SK-N-SH treated with all-trans-retinoic acid at 6 μM for 48 hours (cell line): Measurements from ENCODE around the gene THAP12.

Source experiments
- ATAC-seq: fragments of 200-7000 bp; cut with Tn5 transposase; 3 replicates; pipeline ENCODE4 v1.9.1; 2020; ENCODE audit warnings: mild to moderate bottlenecking, moderate library complexity
- ARNTL ChIP-seq: fragments of 450-650 bp; formaldehyde crosslinking; IDR thresholded peaks from 2 replicates; pipeline ENCODE4 v1.5.0; 2020; ENCODE audit warnings: low read depth, mild to moderate bottlenecking, moderate library complexity, borderline replicate concordance
- CSDC2 ChIP-seq: fragments of 250-450 bp; sonication (Bioruptor Pico); IDR thresholded peaks from 2 replicates; pipeline ENCODE4 v1.5.0; 2020; ENCODE audit warnings: mild to moderate bottlenecking, moderate library complexity
- ESRRG ChIP-seq: fragments of 250-450 bp; sonication (Bioruptor Pico); IDR thresholded peaks from 2 replicates; pipeline ENCODE4 v1.6.1; 2021; ENCODE audit warnings: mild to moderate bottlenecking
- ISL1 ChIP-seq: fragments of 250-450 bp; sonication (Bioruptor Pico); IDR thresholded peaks from 2 replicates; pipeline ENCODE4 v2.1.2; 2022; ENCODE audit warnings: mild to moderate bottlenecking, moderate library complexity
- OSR1 ChIP-seq: fragments of 250-450 bp; sonication (Bioruptor Pico); IDR thresholded peaks from 2 replicates; pipeline ENCODE4 v1.8.0; 2022; ENCODE audit warnings: moderate library complexity, mild to moderate bottlenecking, inconsistent platforms
- PPARA ChIP-seq: fragments of 250-450 bp; sonication (Bioruptor Pico); IDR thresholded peaks from 2 replicates; pipeline ENCODE4 v1.5.0; 2020; ENCODE audit warnings: mild to moderate bottlenecking, borderline replicate concordance
- RARB ChIP-seq: fragments of 250-450 bp; sonication (Bioruptor Pico); IDR thresholded peaks from 2 replicates; pipeline ENCODE4 v1.8.0; 2021; ENCODE audit warnings: mild to moderate bottlenecking, moderate library complexity
- SNAI2 ChIP-seq: fragments of 250-450 bp; sonication (Bioruptor Pico); IDR thresholded peaks from 2 replicates; pipeline ENCODE4 v1.5.0; 2020; ENCODE audit warnings: mild to moderate bottlenecking, moderate library complexity
- TCF4 ChIP-seq: fragments of 250-450 bp; sonication (Bioruptor Pico); IDR thresholded peaks from 2 replicates; pipeline ENCODE4 v1.8.0; 2021; ENCODE audit warnings: mild to moderate bottlenecking, moderate library complexity, borderline replicate concordance
- TOX ChIP-seq: fragments of 250-450 bp; sonication (Bioruptor Pico); IDR thresholded peaks from 2 replicates; pipeline ENCODE4 v1.8.0; 2021; ENCODE audit warnings: mild to moderate bottlenecking, moderate library complexity, borderline replicate concordance
- ZC3H10 ChIP-seq: fragments of 250-450 bp; sonication (Bioruptor Pico); IDR thresholded peaks from 2 replicates; pipeline ENCODE4 v1.5.1; 2021; ENCODE audit warnings: mild to moderate bottlenecking, moderate library complexity
- ZFP3 ChIP-seq: fragments of 250-450 bp; sonication (Bioruptor Pico); IDR thresholded peaks from 2 replicates; pipeline ENCODE4 v1.5.0; 2020; ENCODE audit warnings: mild to moderate bottlenecking, moderate library complexity
- ZFP30 ChIP-seq: fragments of 450-650 bp; formaldehyde crosslinking; IDR thresholded peaks from 2 replicates; pipeline ENCODE4 v1.5.0; 2022; ENCODE audit warnings: mild to moderate bottlenecking, moderate library complexity
- ZNF565 ChIP-seq: fragments of 450-650 bp; formaldehyde crosslinking; conservative IDR thresholded peaks from 2 replicates; pipeline ENCODE4 v1.5.0; 2020; ENCODE audit warnings: low read depth, mild to moderate bottlenecking, moderate library complexity
- ZNF70 ChIP-seq: fragments of 450-650 bp; formaldehyde crosslinking; IDR thresholded peaks from 2 replicates; pipeline ENCODE4 v1.5.0; 2020; ENCODE audit warnings: mild to moderate bottlenecking, moderate library complexity
- ZNF8 ChIP-seq: fragments of 450-650 bp; formaldehyde crosslinking; IDR thresholded peaks from 2 replicates; pipeline ENCODE4 v1.5.0; 2020; ENCODE audit warnings: mild to moderate bottlenecking, moderate library complexity
- TF ChIP-seq, protein P1 (sequence below): fragments of 250-450 bp; sonication (Bioruptor Pico); IDR thresholded peaks from 2 replicates; pipeline ENCODE4 v1.5.0; 2020; ENCODE audit warnings: mild to moderate bottlenecking, moderate library complexity
- TF ChIP-seq, protein P2 (sequence below): fragments of 250-450 bp; sonication (Bioruptor Pico); IDR thresholded peaks from 2 replicates; pipeline ENCODE4 v1.5.1; 2020; ENCODE audit warnings: low read depth, mild to moderate bottlenecking, moderate library complexity
- TF ChIP-seq, protein P3 (sequence below): fragments of 250-450 bp; sonication (Bioruptor Pico); IDR thresholded peaks from 2 replicates; pipeline ENCODE4 v1.5.1; 2021; ENCODE audit warnings: mild to moderate bottlenecking, moderate library complexity
- TF ChIP-seq, protein P4 (sequence below): fragments of 250-450 bp; sonication (Bioruptor Pico); IDR thresholded peaks from 2 replicates; pipeline ENCODE4 v1.8.0; 2021; ENCODE audit warnings: low read depth, mild to moderate bottlenecking, moderate library complexity, borderline replicate concordance
- TF ChIP-seq, protein P5 (sequence below): fragments of 250-450 bp; sonication (Bioruptor Pico); IDR thresholded peaks from 2 replicates; pipeline ENCODE4 v1.8.0; 2020; ENCODE audit warnings: mild to moderate bottlenecking, moderate library complexity, borderline replicate concordance

Gene THAP12

DNA sequence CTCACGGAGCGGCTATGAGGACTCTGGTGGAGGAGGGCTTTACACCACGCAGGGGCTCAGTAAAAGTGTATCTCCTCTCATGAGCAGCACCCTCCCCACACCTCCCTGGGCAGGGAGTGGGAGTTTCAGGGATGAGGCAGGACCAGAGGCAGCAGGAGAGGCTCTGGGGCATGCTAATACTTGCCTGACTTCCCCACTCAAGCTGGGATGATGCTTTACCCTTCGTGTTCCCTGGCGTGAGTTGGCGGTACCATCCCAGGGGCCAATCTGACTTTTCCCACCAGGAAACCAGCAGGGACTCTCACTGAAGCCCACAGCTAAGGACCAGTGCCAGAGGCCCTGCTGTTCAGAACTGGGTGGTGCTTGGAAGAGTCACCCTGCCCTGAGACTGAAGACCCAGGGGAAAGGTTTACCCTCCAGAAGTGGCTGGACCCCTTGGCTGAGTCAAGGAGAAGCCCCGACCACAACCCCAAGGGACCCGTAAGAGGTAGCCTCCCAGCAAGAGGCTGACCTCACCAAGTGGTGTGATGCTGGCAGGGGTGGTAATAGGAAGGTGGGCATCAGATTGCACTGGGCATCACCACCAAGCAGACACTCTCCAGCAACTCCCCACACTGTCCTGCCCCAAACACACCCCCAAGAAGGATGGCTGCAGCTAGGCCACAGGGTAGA is 65.6 kb downstream of the THAP12 start:
- TF ChIP-seq CSDC2 (CRISPR knock-in tag) (no peak), ISL1 (no peak), TOX (CRISPR knock-in tag) (no peak), ZC3H10 (CRISPR knock-in tag) (no peak), TCF4 (CRISPR knock-in tag) (no peak), RARB (CRISPR knock-in tag) (no peak), ZNF565 (no peak), OSR1 (CRISPR knock-in tag) (no peak), ESRRG (CRISPR knock-in tag) (no peak), ZNF70 (CRISPR knock-in tag) (no peak), ZFP3 (no peak), ZNF8 (no peak)
- TF ChIP-seq, protein P1, sequence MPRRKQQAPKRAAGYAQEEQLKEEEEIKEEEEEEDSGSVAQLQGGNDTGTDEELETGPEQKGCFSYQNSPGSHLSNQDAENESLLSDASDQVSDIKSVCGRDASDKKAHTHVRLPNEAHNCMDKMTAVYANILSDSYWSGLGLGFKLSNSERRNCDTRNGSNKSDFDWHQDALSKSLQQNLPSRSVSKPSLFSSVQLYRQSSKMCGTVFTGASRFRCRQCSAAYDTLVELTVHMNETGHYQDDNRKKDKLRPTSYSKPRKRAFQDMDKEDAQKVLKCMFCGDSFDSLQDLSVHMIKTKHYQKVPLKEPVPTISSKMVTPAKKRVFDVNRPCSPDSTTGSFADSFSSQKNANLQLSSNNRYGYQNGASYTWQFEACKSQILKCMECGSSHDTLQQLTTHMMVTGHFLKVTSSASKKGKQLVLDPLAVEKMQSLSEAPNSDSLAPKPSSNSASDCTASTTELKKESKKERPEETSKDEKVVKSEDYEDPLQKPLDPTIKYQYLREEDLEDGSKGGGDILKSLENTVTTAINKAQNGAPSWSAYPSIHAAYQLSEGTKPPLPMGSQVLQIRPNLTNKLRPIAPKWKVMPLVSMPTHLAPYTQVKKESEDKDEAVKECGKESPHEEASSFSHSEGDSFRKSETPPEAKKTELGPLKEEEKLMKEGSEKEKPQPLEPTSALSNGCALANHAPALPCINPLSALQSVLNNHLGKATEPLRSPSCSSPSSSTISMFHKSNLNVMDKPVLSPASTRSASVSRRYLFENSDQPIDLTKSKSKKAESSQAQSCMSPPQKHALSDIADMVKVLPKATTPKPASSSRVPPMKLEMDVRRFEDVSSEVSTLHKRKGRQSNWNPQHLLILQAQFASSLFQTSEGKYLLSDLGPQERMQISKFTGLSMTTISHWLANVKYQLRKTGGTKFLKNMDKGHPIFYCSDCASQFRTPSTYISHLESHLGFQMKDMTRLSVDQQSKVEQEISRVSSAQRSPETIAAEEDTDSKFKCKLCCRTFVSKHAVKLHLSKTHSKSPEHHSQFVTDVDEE (CRISPR knock-in tag) = no peak
- TF ChIP-seq, protein P2, sequence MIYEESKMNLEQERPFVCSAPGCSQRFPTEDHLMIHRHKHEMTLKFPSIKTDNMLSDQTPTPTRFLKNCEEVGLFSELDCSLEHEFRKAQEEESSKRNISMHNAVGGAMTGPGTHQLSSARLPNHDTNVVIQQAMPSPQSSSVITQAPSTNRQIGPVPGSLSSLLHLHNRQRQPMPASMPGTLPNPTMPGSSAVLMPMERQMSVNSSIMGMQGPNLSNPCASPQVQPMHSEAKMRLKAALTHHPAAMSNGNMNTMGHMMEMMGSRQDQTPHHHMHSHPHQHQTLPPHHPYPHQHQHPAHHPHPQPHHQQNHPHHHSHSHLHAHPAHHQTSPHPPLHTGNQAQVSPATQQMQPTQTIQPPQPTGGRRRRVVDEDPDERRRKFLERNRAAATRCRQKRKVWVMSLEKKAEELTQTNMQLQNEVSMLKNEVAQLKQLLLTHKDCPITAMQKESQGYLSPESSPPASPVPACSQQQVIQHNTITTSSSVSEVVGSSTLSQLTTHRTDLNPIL (CRISPR knock-in tag) = no peak
- ATAC-seq = no peak

DNA sequence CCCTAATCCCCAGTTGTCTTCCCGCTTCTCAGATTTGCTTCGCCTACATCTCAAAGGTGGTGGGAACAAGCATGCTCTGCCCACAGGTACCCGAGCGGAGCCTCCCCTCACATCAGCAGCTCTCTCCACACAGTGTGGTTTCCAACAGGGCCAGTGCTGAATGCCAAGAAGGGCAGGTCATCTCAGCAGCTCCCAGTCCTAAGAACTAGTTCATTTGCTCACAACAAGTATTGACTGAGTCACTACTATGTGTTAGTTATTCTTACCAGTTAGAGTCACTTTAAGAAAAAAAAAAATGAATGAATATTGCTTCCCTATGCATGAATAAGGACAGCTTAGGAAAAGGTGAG is 66.2 kb downstream of the THAP12 start:
- peak; percentile 40 for ATAC-seq
- TF ChIP-seq, protein P3, sequence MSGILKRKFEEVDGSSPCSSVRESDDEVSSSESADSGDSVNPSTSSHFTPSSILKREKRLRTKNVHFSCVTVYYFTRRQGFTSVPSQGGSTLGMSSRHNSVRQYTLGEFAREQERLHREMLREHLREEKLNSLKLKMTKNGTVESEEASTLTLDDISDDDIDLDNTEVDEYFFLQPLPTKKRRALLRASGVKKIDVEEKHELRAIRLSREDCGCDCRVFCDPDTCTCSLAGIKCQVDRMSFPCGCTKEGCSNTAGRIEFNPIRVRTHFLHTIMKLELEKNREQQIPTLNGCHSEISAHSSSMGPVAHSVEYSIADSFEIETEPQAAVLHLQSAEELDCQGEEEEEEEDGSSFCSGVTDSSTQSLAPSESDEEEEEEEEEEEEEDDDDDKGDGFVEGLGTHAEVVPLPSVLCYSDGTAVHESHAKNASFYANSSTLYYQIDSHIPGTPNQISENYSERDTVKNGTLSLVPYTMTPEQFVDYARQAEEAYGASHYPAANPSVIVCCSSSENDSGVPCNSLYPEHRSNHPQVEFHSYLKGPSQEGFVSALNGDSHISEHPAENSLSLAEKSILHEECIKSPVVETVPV (CRISPR knock-in tag) = no peak
- TF ChIP-seq ZFP30 (CRISPR knock-in tag) (no peak), ZNF565 (no peak), ZC3H10 (CRISPR knock-in tag) (no peak), ESRRG (CRISPR knock-in tag) (no peak), RARB (CRISPR knock-in tag) (no peak), ZNF8 (no peak), SNAI2 (CRISPR knock-in tag) (no peak), ARNTL (CRISPR knock-in tag) (no peak), CSDC2 (CRISPR knock-in tag) (no peak), OSR1 (CRISPR knock-in tag) (no peak), TOX (CRISPR knock-in tag) (no peak)

DNA sequence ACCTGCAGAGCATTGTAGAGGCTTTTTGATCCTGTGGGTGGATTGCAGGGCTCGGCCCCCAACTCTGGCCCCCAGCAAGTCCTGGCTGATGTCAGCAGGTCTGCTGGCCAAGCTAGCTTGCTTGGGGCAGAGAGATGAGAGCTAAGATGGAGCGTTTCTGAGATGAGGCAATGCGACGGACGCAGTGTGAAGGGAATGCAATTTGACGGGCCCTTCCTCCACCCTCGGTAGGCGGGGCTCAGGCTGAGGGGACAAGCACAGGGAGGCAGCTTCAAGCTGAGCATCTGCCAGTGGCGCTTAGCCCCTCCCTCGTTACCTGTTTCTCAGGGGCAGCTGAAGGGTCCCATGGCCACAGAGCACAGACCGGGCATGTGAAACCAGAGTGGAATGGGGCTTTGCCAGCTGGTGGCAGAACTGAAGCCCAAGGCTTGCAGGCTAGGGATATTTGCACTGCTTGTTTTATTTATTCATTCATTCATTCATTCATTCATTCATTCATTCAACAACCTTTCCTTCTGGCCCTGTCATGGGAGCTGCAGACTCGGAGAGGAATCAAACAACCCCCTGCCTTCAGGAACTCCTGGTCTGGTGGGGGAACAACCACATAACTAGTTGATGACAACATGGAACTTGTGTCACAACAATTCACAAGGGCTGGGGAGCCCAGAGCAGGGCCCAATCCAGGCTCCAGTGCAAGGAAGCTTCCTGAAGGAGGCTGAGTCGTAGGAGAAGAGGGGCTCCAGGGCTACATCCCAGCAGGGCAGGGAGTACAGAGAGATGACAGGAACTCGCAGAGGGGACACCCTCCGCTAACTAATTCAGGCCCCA is 66.8 kb downstream of the THAP12 start:
- TF ChIP-seq ZFP3 = no peak
- no peak for TF ChIP-seq CSDC2 (CRISPR knock-in tag)
- TF ChIP-seq ZNF565 = no peak
- TF ChIP-seq ZNF70 (CRISPR knock-in tag) = no peak
- TF ChIP-seq, all 23 proteins: peak for 0
- ATAC-seq = no peak

DNA sequence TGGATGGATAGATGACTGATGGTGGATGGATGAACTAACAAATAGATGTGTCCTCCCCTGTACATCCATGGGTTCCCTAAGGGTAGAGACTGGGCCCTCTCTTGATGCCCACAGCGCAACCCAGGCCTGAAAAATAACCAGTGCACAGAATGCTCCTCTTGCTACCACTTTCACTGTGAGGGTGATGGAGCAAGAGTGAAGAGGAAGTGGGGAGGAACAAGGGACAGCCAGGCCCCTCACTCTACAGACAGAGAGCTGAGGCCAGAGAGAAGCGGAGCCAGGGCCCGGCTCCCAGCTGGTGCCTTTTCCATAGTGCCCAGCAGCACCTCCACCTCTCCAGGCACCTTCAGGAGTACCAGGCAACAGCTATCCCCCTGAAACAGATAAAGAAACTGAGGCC is 67.7 kb downstream of the THAP12 start:
- ATAC-seq = no peak
- TF ChIP-seq TCF4 (CRISPR knock-in tag) = no peak
- TF ChIP-seq, protein P4, sequence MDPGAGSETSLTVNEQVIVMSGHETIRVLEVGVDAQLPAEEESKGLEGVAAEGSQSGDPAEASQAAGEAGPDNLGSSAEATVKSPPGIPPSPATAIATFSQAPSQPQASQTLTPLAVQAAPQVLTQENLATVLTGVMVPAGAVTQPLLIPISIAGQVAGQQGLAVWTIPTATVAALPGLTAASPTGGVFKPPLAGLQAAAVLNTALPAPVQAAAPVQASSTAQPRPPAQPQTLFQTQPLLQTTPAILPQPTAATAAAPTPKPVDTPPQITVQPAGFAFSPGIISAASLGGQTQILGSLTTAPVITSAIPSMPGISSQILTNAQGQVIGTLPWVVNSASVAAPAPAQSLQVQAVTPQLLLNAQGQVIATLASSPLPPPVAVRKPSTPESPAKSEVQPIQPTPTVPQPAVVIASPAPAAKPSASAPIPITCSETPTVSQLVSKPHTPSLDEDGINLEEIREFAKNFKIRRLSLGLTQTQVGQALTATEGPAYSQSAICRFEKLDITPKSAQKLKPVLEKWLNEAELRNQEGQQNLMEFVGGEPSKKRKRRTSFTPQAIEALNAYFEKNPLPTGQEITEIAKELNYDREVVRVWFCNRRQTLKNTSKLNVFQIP = no peak
- no peak for TF ChIP-seq ISL1
- TF ChIP-seq, protein P5, sequence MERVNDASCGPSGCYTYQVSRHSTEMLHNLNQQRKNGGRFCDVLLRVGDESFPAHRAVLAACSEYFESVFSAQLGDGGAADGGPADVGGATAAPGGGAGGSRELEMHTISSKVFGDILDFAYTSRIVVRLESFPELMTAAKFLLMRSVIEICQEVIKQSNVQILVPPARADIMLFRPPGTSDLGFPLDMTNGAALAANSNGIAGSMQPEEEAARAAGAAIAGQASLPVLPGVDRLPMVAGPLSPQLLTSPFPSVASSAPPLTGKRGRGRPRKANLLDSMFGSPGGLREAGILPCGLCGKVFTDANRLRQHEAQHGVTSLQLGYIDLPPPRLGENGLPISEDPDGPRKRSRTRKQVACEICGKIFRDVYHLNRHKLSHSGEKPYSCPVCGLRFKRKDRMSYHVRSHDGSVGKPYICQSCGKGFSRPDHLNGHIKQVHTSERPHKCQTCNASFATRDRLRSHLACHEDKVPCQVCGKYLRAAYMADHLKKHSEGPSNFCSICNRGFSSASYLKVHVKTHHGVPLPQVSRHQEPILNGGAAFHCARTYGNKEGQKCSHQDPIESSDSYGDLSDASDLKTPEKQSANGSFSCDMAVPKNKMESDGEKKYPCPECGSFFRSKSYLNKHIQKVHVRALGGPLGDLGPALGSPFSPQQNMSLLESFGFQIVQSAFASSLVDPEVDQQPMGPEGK (CRISPR knock-in tag) = no peak
- TF ChIP-seq RARB (CRISPR knock-in tag) = no peak
- no peak for TF ChIP-seq ZNF70 (CRISPR knock-in tag)
- no peak for TF ChIP-seq CSDC2 (CRISPR knock-in tag)
- no peak for TF ChIP-seq ESRRG (CRISPR knock-in tag)
- TF ChIP-seq OSR1 (CRISPR knock-in tag) = no peak
- no peak for TF ChIP-seq PPARA
- TF ChIP-seq, protein P1 (CRISPR knock-in tag) = no peak
- TF ChIP-seq SNAI2 (CRISPR knock-in tag) = no peak
